NCI-H82 (cell line): Measurements from ENCODE around the gene TLL2.

ENCODE experiments used
- DNase-seq: peaks from one replicate; lab custom pipeline; 2025; lab: John Stamatoyannopoulos, UW

The TLL2 gene

DNA sequence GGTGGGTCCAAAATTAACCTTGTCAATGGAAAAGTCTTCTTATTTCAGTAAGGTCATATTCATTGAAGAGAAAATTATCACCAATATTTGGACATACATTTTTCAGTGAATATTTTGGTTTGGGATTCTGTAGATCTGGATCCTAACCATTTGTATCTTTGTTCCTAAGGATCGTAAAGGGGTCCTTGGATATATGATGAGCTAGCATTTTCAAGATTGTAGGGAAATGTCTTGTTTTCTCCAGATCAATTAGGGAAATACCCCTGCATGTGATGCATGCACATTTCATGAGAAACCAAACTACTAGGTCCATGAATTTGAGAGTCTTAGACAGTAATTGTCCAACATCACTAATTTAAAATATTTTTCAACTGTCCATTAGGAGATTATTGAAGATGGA is 191.5 kb downstream of the TLL2 start:
- DNase-seq: no peak

- no peak for DNase-seq
Measured at GRCh38 chr10:96321822-96322221, 191.9 kb downstream of the TLL2 start.

- peak; percentile 21 for DNase-seq
Measured at GRCh38 chr10:96319754-96320474, 193.8 kb downstream of the TLL2 start.

DNA sequence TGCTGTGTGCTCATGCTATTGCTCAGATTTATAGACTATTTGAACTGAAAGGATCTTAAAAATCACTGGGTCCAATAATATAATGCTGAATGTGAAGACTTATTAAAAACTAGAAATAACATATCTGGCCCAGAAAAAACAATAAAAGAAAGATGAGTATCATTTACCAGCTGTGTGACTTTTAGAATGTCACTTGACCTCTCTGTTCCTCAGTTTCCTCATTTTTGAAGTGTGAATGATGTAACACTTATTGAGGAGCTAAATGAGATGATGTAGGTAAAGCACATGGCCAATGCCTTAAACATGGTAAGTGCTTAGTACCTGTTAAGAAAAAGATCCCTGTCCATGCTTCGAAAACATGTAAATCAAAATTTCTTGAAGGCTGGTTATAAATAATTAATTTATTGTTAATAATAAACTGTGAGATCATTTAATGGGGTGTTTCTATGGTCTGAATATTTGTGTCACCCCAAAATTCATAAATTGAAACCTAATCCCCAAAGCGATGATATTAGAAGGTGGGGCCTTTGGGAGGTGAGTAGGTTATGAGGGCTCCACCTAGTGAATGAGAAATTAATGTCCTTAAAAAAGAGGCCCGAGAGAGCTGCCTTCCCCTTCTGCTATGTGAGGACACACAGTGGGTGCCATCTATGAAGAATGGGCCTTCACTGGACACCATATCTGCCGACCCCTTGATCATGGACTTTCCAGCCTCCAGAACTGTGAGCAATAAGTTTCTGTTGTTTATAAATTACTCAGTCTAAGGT is 196.5 kb downstream of the TLL2 start:
- peak; percentile 6 for DNase-seq
